ENCODE data around the gene DOCK3. TPM values are rescaled to one million over a fixed set of nuclear protein-coding genes. Genes with fewer than 3 reads are reported as not detected.

The DOCK3 gene
- total RNA-seq, 4 donors from 2014 or later = 5.5 to 10.0 (median 8.7) TPM

DNA sequence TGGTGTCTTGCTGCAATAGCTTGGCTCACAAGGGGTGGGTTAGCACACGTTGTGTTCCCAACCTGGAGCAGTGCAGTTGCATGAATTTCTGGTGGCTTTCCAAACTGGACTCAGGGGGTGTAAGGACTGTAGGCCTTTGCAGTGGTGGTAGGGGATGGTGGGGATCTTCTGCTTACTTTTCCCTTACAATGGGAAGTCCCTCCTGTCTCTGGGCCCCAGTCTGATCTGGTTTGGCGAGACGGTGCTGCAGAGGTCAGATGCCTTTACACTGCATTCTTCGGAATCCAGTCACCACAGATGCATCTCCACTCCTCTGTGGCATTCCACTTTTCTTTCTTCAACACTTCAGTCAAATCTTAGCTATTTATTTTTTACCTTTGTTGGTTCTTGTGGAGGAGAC, 132.1 kb downstream of the DOCK3 start:
- Histone ChIP-seq H3K4me3 (no peak overlapping the region), H3K4me1 (no peaks in the 10 kb centered on the region), H3K36me3 (no peaks in the 10 kb centered on the region), H3K27ac (no peak overlapping the region), H3K9me3 (peaks cover 0 to 16% (median 0%) of the 10 kb centered on the region in 3 donors), H3K27me3 (no peaks in the 10 kb centered on the region)
- 28 to 73% methylated on average over 4 of the region's 4 CpGs for WGBS, 2 donors (ENCODE audit: low coverage in 1 of 2)
- no peak for ATAC-seq
- TF ChIP-seq POLR2AphosphoS5 (IDR thresholded peaks at IDR 0.05) (no peak), EP300 (IDR thresholded peaks at IDR 0.05) (no peak), POLR2A (IDR thresholded peaks at IDR 0.05) (no peak)
- TF ChIP-seq, protein P1, sequence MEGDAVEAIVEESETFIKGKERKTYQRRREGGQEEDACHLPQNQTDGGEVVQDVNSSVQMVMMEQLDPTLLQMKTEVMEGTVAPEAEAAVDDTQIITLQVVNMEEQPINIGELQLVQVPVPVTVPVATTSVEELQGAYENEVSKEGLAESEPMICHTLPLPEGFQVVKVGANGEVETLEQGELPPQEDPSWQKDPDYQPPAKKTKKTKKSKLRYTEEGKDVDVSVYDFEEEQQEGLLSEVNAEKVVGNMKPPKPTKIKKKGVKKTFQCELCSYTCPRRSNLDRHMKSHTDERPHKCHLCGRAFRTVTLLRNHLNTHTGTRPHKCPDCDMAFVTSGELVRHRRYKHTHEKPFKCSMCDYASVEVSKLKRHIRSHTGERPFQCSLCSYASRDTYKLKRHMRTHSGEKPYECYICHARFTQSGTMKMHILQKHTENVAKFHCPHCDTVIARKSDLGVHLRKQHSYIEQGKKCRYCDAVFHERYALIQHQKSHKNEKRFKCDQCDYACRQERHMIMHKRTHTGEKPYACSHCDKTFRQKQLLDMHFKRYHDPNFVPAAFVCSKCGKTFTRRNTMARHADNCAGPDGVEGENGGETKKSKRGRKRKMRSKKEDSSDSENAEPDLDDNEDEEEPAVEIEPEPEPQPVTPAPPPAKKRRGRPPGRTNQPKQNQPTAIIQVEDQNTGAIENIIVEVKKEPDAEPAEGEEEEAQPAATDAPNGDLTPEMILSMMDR (IDR thresholded peaks at IDR 0.05) = no peak

DNA sequence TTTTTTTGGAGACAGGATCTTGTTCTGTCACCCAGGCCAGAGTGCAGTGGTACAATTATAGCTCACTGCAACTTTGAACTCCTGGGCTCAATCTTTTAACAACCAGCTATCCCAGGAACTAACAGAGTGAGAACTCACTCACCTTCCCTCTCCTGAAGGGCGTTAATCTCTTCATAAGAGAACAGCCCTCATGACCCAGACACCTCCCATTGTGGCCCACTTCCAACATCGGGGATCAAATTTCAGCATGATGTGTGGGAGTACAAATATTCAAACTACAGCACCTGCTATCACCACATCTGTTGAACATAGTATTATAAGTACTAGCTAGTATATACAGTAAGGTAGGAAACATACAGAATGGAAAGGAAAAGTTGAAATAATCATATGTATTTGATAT, 132.5 kb downstream of the DOCK3 start:
- 38 to 71% methylated on average over 1 to 2 of the region's 2 CpGs for WGBS, 2 donors (ENCODE audit: low coverage in 1 of 2)
- Histone ChIP-seq H3K9me3 (peaks cover 0 to 14% (median 0%) of the 10 kb centered on the region in 3 donors), H3K27ac (no peak overlapping the region), H3K4me3 (no peak overlapping the region), H3K4me1 (no peaks in the 10 kb centered on the region), H3K27me3 (no peaks in the 10 kb centered on the region), H3K36me3 (no peaks in the 10 kb centered on the region)
- ATAC-seq = no peak
- TF ChIP-seq, protein P1 (IDR thresholded peaks at IDR 0.05) = no peak
- TF ChIP-seq EP300 (IDR thresholded peaks at IDR 0.05) (no peak), POLR2AphosphoS5 (IDR thresholded peaks at IDR 0.05) (no peak), POLR2A (IDR thresholded peaks at IDR 0.05) (no peak)

DNA sequence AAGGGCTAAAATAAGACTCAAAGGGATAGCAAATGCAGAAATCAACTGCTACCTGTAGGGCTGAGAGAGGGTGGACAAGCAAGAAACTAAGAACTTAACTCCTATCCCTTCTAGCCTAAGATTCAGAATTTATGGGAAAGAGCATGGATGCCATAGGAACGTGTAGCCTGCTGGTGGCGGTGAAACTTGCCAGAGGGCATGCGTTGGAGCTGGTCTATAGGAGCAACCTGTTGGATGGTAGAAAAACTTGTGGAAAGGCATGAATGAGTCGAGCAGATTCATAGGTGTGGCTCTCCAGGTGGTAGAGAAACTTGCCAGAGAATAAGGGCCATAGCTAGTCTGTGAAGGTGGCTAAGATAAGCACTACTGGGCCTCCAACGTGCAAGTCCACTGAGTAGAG, 137.2 kb downstream of the DOCK3 start:
- TF ChIP-seq, protein P1 (IDR thresholded peaks at IDR 0.05) = no peak
- TF ChIP-seq EP300 (IDR thresholded peaks at IDR 0.05) (no peak), POLR2A (IDR thresholded peaks at IDR 0.05) (no peak), POLR2AphosphoS5 (IDR thresholded peaks at IDR 0.05) (no peak)
- no peaks in the 10 kb centered on the region for H3K27me3 ChIP-seq
- no peaks in the 10 kb centered on the region for H3K9me3 ChIP-seq
- no peak overlapping the region for H3K27ac ChIP-seq
- no peaks in the 10 kb centered on the region for H3K36me3 ChIP-seq
- 72 to 74% methylated on average over 5 of the region's 5 CpGs for WGBS, 2 donors (ENCODE audit: low coverage in 1 of 2)
- peaks cover 0 to 4% (median 0%) of the 10 kb centered on the region in 3 donors for H3K4me1 ChIP-seq
- no peak for ATAC-seq
- H3K4me3 ChIP-seq = no peak overlapping the region

DNA sequence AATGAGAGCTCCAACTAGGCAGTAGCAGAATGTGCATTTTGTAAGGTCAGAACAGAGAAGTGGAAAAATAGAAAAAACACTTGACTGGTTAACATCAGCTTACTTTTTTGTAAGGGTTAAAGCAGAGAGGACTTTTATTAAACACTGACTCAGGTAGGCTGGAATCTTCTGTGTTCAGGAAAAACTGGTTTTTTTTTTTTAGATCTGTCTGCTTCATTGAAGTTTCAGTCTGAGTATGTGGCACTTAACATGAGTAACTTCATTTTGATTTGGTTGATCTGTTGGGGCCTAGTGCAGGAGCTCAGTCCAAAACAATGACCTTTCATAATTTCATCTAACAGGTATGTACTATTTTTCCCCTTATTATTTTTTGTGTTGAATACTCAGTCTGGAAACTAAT, 141.1 kb downstream of the DOCK3 start:
- Histone ChIP-seq H3K36me3 (no peaks in the 10 kb centered on the region), H3K4me3 (no peak overlapping the region), H3K27me3 (no peaks in the 10 kb centered on the region), H3K27ac (no peak overlapping the region), H3K4me1 (peaks cover 0 to 13% (median 0%) of the 10 kb centered on the region in 3 donors), H3K9me3 (no peaks in the 10 kb centered on the region)
- TF ChIP-seq POLR2AphosphoS5 (IDR thresholded peaks at IDR 0.05) (no peak), POLR2A (IDR thresholded peaks at IDR 0.05) (no peak), EP300 (IDR thresholded peaks at IDR 0.05) (no peak)
- TF ChIP-seq, protein P1 (IDR thresholded peaks at IDR 0.05) = no peak
- no peak for ATAC-seq

DNA sequence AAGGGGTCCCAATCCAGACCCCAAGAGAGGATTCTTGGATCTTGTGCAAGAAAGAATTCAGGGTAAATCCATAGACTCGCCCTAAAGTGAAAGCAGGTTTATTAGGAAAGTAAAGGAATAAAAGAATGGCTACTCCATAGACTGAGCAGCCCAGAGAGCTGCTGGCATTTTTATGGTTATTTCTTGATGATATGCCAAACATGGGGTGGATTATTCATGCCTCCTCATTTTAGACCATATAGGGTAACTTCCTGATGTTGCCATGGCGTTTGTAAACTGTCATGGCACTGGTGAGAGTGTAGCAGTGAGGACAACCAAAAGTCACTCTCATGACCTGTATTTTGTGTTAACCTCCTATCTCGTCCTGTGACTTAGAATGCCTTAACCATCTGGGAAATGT, 142.2 kb downstream of the DOCK3 start:
- TF ChIP-seq POLR2A (IDR thresholded peaks at IDR 0.05) = no peak
- TF ChIP-seq, protein P1 (IDR thresholded peaks at IDR 0.05) = no peak
- no peak for TF ChIP-seq EP300 (IDR thresholded peaks at IDR 0.05)
- TF ChIP-seq POLR2AphosphoS5 (IDR thresholded peaks at IDR 0.05) = no peak
- WGBS, 2 donors (ENCODE audit: low coverage in 1 of 2) = 48 to 70% methylated on average over 2 of the region's 3 CpGs
- no peak overlapping the region for H3K27ac ChIP-seq
- no peaks in the 10 kb centered on the region for H3K9me3 ChIP-seq
- no peak overlapping the region for H3K4me3 ChIP-seq
- H3K27me3 ChIP-seq = no peaks in the 10 kb centered on the region
- H3K4me1 ChIP-seq = peaks cover 0 to 13% (median 0%) of the 10 kb centered on the region in 3 donors
- H3K36me3 ChIP-seq = no peaks in the 10 kb centered on the region
- no peak for ATAC-seq

Data from gastroesophageal sphincter (tissue), 4 donors.